Heart left ventricle (tissue), 16 donors: Measurements from ENCODE around the gene ATAD3B. TPM values are rescaled to one million over a fixed set of nuclear protein-coding genes. Genes with fewer than 3 reads are reported as not detected.
"Not testable (repeated sequence)": the region's sequence is repeated elsewhere in the genome, so short reads cannot be mapped to it uniquely, and the experiment has no call there.

Source experiments
- ATAC-seq, 4 donors: fragments of 200-7000 bp; cut with Tn5 transposase; one replicate each; pipeline ENCODE4 v1.9.1; 2020 to 2022; ENCODE audit warnings: moderate library complexity in 4 of 4, mild to moderate bottlenecking in 3 of 4, moderate number of reproducible peaks in 1 of 4
- DNase-seq, 5 donors: peaks; one replicate each; pipeline ENCODE4 v3.0.0-alpha.2; 2020
- H3K27ac ChIP-seq, 12 donors: fragments of 200-600 bp; sonication (generic) in 4 of 12; one replicate each; pipeline versions ENCODE4 v1.5.0 to v1.8.0; 2016 to 2022; ENCODE audit warnings: mild to moderate bottlenecking in 2 of 12
- H3K27me3 ChIP-seq, 9 donors: fragments of 200-600 bp; sonication (generic) in 2 of 9; one replicate each; pipeline versions ENCODE4 v1.5.1 to v1.8.0; 2016 to 2022; ENCODE audit warnings: mild to moderate bottlenecking in 3 of 9
- H3K36me3 ChIP-seq, 9 donors: fragments of 200-600 bp; sonication (generic) in 2 of 9; one replicate each; pipeline versions ENCODE4 v1.5.0 to v1.8.0; 2018 to 2022; ENCODE audit warnings: mild to moderate bottlenecking in 2 of 9
- H3K4me1 ChIP-seq, 12 donors: fragments of 200-600 bp; sonication (generic) in 4 of 12; one replicate each; pipeline versions ENCODE4 v1.5.0 to v1.8.0; 2016 to 2022; ENCODE audit warnings: mild to moderate bottlenecking in 3 of 12
- H3K4me3 ChIP-seq, 12 donors: fragments of 200-600 bp; sonication (generic) in 4 of 12; one replicate each; pipeline versions ENCODE4 v1.5.0 to v1.8.0; 2017 to 2022; ENCODE audit warnings: mild to moderate bottlenecking in 9 of 12, moderate library complexity in 4 of 12
- H3K9me3 ChIP-seq, 12 donors: fragments of 200-600 bp; sonication (generic) in 4 of 12; one replicate each; pipeline versions ENCODE4 v1.5.0 to v1.8.0; 2016 to 2022; ENCODE audit warnings: mild to moderate bottlenecking in 1 of 12
- POLR2A ChIP-seq, 2 donors: fragments of 450-650 bp; IDR thresholded peaks; one replicate each; pipeline ENCODE4 v1.6.1; 2017; ENCODE audit warnings: antibody characterized with exemption in 2 of 2, mild to moderate bottlenecking in 2 of 2, moderate library complexity in 2 of 2
- WGBS, 4 donors: extraction: QIAGEN DNeasy Blood & Tissue Kit in 2 of 4; methylation state at CpG; one replicate each; pipeline versions ENCODE4 v1.1.5 to v1.1.7; 2013 to 2018; 5-methylcytosine and 5-hydroxymethylcytosine counted together
- intact Hi-C, 10 donors: fragments of 100-400 bp; cut with DNase I; formaldehyde crosslinking; loops; one replicate each; pipeline versions ENCODE4 v1.11.1 to v1.14.2; 2022
- polyA plus RNA-seq, 2 donors: library from polyadenylated mRNA; stranded (reverse); fragments of 200-250 nt; gene quantifications; one replicate each; pipeline ENCODE4 v1.2.3, GENCODE V29; 2013
- total RNA-seq, 9 donors: library from RNA; depleted of rRNA in 2 of 9; stranded (reverse); fragments of >200 nt in 2 of 9; fragmentation: NEBNext Ultra II Directional in 3 of 9; extraction: Animal tissue kit (Norgen Biotek cat#: 25700) in 3 of 9; gene quantifications; one replicate each; pipeline versions ENCODE4 v1.1.0 to v1.2.4, GENCODE V29; 2016 to 2023
- TF ChIP-seq, protein P1 (sequence below), 12 donors: fragments of 200-600 bp; sonication (generic) in 4 of 12; IDR thresholded peaks; one replicate each; pipeline versions ENCODE4 v1.5.0 to v1.8.0; 2018 to 2022; ENCODE audit warnings: antibody characterized with exemption in 12 of 12, mild to moderate bottlenecking in 5 of 12
- donor health status: ischemic (EF 13 %, LVEDD 7.1; RV severe dilation, severe dysfunction).
- donor health status: healthy with polysubstance abuse.
- donor health status: DM: no; HTN: yes; CAD: no.
- donor health status: DM: no; HTN: no; CAD: no.
- donor health status: ischemic (EF 25% LVEDD 6.9; RV normal size, moderate dysfunction).
- donor health status: ischemic (EF 25% LVEDD 5.7; RV mildly dilated, moderate dysfunction).
- donor health status: healthy.
- donor health status: DM: yes; HTN: yes; CAD: no.
- donor health status: ischemic (EF 35%, LVEDD 5.7; RV mildly dilated, moderate dysfunction).
- donor health status: nonischemic (EF 11% LVEDD 7.7; RV severe dilation, severe dysfunction).
- donor health status: DM: yes; HTN: yes; CAD: no.
- donor health status: PGD.
- donor health status: ischemic (EF 29% LVEDD 5.4; RV normal size, mild dysfunction).
- donor health status: nonischemic (EF 23%, LVEDD 6.1; RV moderate dilation, normal function).

ATAD3B gene
- total and polyA plus RNA-seq, 11 donors, result 2.2 to 15.6 (median 7.0) TPM

DNA sequence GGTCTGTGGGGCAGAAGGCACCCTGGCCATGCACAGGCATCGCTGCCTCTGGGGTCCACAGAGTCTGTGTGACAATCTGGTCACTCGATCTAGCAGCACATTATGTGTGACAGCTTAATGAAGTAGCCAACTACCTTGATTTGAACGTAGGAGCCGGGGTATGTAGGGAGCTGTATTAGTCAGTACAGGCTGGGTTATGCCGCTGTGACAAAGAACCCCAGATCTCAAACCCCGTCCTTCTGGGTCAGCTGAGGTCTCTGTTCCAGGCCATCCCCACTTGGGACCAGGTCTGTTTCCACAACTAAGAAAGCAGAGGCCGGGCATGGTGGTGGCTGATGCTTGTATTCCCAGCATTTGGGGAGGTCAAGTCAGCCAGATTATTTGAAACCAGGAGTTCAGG, 8.3 kb upstream of the ATAD3B start:
- Histone ChIP-seq H3K27ac (no peak overlapping the region), H3K27me3 (no peaks in the 10 kb centered on the region), H3K4me1 (peaks cover 0 to 13% (median 5%) of the 10 kb centered on the region in 12 donors), H3K4me3 (no peak overlapping the region), H3K36me3 (no peaks in the 10 kb centered on the region), H3K9me3 (no peaks in the 10 kb centered on the region)
- ATAC-seq (no peak), DNase-seq (no peak)
- intact Hi-C loops, result no loop called here
- WGBS, 4 donors, result 76 to 91% (median 86%) methylated on average over 7 of the region's 7 CpGs
- TF ChIP-seq POLR2A (IDR thresholded peaks at IDR 0.05), result no peak
- TF ChIP-seq, protein P1, sequence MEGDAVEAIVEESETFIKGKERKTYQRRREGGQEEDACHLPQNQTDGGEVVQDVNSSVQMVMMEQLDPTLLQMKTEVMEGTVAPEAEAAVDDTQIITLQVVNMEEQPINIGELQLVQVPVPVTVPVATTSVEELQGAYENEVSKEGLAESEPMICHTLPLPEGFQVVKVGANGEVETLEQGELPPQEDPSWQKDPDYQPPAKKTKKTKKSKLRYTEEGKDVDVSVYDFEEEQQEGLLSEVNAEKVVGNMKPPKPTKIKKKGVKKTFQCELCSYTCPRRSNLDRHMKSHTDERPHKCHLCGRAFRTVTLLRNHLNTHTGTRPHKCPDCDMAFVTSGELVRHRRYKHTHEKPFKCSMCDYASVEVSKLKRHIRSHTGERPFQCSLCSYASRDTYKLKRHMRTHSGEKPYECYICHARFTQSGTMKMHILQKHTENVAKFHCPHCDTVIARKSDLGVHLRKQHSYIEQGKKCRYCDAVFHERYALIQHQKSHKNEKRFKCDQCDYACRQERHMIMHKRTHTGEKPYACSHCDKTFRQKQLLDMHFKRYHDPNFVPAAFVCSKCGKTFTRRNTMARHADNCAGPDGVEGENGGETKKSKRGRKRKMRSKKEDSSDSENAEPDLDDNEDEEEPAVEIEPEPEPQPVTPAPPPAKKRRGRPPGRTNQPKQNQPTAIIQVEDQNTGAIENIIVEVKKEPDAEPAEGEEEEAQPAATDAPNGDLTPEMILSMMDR (IDR thresholded peaks at IDR 0.05), result no peak

DNA sequence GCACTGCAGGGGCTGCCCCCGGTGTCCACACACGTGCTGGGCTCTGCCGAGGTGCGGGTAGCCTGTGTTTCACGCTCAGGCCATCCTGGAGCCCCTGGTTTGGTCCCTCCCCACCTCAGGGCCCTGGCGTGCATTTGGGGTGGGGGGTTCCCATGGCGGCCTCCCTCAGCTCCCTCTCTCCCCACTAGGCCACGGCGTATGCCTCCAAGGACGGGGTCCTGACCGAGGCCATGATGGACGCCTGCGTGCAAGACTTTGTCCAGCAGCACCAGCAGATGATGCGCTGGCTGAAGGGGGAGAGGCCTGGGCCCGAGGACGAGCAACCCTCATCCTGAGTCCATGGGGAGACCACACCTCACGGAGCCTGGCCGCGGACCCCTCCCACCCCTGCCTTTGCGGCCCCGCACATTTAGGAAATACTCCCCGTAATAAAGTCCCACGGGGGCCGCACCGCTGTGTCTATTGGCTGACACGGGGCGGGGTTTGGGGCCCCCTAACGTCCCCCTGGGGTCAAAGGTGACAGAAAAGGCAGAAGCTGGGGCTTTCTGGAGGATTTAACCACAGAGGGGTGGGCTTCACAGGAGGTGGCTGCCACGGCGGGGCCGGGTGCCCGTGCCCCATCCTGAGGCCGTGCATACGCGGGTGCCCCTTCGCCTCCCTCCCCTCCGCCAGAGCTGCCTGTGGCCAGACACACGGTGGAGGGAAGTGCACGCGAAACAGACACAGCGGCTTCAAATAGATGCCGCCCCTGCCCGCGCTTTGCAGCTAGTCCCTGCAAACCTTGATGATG, 3.2 kb upstream of the ATAD3B start:
- H3K27me3 ChIP-seq, H3K9me3 ChIP-seq, intact Hi-C loops, H3K27ac ChIP-seq, H3K36me3 ChIP-seq, ATAC-seq, DNase-seq, H3K4me3 ChIP-seq: not testable (repeated sequence)
- 82 to 88% (median 86%) methylated on average over 18 to 38 of the region's 44 CpGs for WGBS, 4 donors
- peaks cover 0 to 21% (median 15%) of the 10 kb centered on the region in 12 donors for H3K4me1 ChIP-seq

DNA sequence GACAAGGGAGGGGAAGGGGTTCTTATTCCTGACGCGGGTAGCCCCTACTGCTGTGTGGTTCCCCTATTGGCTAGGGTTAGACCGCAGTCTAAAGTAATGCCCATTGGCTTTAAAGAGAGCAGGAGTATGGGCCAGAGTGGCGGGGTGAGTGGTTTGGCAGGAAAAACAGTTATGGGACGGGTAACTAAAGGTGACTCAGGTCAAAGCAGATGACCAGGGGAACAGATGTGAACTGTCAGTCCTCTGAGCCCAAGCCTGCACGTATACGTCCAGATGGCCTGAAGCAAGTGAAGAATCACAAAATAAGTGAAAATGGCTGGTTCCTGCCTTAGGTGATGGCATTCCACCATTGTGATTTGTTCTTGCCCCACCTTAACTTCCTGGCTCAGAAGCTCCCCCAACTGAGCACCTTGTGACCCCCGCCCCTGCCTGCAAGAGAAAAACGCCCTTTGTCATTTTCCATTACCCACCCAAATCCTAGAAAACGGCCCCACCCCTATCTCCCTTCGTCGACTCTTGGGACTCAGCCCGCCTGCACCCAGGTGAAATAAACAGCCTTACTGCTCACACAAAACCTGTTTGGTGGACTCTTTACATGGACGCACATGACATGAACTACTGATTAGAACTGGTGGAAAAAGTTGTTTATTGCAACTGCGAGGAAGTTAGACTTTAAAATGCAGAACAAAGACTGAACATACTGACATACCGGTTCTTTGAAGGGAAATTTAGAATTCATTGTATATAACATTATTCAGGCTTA, 758 bp upstream of the ATAD3B start:
- no peaks in the 10 kb centered on the region for H3K27me3 ChIP-seq
- no peak for ATAC-seq
- peak overlapping the region; percentile 60 to 97 (median 86) for H3K4me3 ChIP-seq
- peak overlapping the region; percentile 63 to 93 (median 86) for H3K27ac ChIP-seq
- intact Hi-C loops, result no loop called here
- no peaks in the 10 kb centered on the region for H3K9me3 ChIP-seq
- no peaks in the 10 kb centered on the region for H3K36me3 ChIP-seq
- TF ChIP-seq POLR2A (IDR thresholded peaks at IDR 0.05), result no peak
- TF ChIP-seq, protein P1 (IDR thresholded peaks at IDR 0.05), result no peak
- no peak for DNase-seq
- WGBS, 4 donors, result 16 to 23% (median 18%) methylated on average over 15 to 16 of the region's 16 CpGs
- peaks cover 0 to 26% (median 18%) of the 10 kb centered on the region in 12 donors for H3K4me1 ChIP-seq

DNA sequence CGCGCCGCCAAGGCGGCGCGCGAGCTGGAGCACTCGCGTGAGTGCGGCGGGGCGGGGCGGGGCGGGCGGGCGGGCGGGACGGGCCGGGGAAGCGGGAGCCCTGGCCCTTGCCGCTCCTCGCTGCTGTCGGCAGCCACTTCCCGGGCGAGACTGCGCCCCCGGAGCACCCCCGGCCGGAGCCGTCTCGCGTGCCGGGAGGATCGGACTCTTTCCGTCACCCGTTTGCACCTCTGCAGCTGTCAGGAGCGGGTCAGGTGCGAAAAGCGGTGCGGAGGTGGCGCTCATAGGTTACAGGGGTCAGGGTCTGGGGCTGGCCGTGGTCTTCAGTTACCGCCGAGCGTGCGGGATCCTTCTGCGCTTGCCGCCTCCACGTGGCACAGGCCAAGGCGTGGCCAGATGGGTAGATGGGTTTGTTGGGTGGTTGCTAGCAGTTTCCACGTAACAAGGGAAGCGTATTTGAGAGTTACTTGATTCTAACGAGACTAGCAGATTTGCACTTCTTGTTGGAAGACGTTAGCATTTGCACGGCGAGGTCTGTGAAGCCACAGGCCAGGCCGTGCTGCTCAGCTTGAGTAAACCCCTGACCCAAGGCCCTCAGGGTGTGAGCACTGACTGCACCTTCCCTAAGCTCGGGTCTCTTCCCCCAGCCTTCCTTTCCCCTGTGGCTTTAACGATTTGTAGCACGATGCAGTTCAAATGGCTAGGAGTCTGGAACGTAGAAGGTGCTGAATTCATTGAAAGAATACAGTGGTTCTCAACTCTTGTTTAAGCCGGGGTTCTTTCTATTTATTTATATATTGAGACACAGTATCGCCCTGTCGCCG, 700 bp downstream of the ATAD3B start:
- peak overlapping the region; percentile 60 to 97 (median 86) for H3K4me3 ChIP-seq

DNA sequence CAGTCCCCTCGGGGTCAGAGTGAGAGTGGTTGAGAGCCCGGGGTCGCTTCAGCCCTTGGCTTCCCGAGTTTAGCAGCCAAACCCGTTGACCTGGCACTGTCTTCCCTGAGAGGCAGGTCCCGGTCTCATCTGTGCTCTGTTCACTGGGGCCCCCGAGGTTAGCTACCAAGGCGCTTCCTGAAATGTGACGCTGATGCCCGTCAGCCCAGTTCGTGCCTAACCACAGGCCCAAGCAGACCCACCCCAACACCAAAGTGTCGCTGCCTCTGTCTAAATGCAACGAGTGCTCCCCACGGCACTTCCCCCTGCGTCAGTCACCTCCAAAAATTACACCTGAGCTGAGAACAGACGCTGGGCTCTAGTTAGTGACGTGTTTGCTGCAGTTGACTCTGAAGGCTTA, 4.4 kb downstream of the ATAD3B start:
- H3K27me3 ChIP-seq, DNase-seq, H3K4me3 ChIP-seq, ATAC-seq, H3K27ac ChIP-seq, H3K9me3 ChIP-seq, intact Hi-C loops: not testable (repeated sequence)
- WGBS, 4 donors, result 70 to 92% (median 80%) methylated on average over 5 to 15 of the region's 17 CpGs
- Histone ChIP-seq H3K4me1 (peaks cover 0 to 19% (median 13%) of the 10 kb centered on the region in 12 donors), H3K36me3 (peaks cover 0 to 34% (median 22%) of the 10 kb centered on the region in 9 donors)

More for the DNA sequence above, 700 bp downstream of the ATAD3B start:
- peak overlapping the region in 8 of 12 donors; percentile 52 to 93 (median 86) for H3K27ac ChIP-seq
- ATAC-seq, H3K27me3 ChIP-seq, H3K36me3 ChIP-seq, H3K9me3 ChIP-seq, intact Hi-C loops, DNase-seq: not testable (repeated sequence)
- H3K4me1 ChIP-seq, result peaks cover 0 to 26% (median 18%) of the 10 kb centered on the region in 12 donors
- 3 to 20% (median 7%) methylated on average over 12 to 55 of the region's 65 CpGs for WGBS, 4 donors
